Suprapubic skin (tissue), 4 donors: ENCODE data around the gene OR7G3.

Source experiments
- CTCF ChIP-seq, 2 donors: fragments of 200-600 bp in 1 of 2; fragments of 450-650 bp in 1 of 2; sonication (generic) in 1 of 2; IDR thresholded peaks; one replicate each; pipeline ENCODE4 v1.5.1; 2016 to 2019; ENCODE audit warnings: antibody characterized with exemption in 2 of 2, mild to moderate bottlenecking in 1 of 2, moderate library complexity in 1 of 2
- EP300 ChIP-seq: sonication (generic); formaldehyde crosslinking; IDR thresholded peaks from one replicate; pipeline ENCODE4 v1.6.1; 2017; ENCODE audit warnings: antibody characterized with exemption
- POLR2A ChIP-seq, 2 donors: fragments of 450-650 bp; IDR thresholded peaks; one replicate each; pipeline ENCODE4 v1.6.1; 2017; ENCODE audit warnings: antibody characterized with exemption in 2 of 2, mild to moderate bottlenecking in 2 of 2, moderate library complexity in 2 of 2
- POLR2AphosphoS5 ChIP-seq, 3 donors: sonication (generic); formaldehyde crosslinking; IDR thresholded peaks; one replicate each; pipeline ENCODE4 v1.6.1; 2017; ENCODE audit warnings: antibody characterized with exemption in 3 of 3

- TF ChIP-seq CTCF (IDR thresholded peaks at IDR 0.05) (no peak), POLR2A (IDR thresholded peaks at IDR 0.05) (no peak), EP300 (no peak), POLR2AphosphoS5 (IDR thresholded peaks at IDR 0.05) (no peak)
Observed at GRCh38 chr19:9151367-9151766, 24.6 kb upstream of the OR7G3 start.
